ENCODE measurements around the gene HOXD3.

The HOXD3 gene

DNA sequence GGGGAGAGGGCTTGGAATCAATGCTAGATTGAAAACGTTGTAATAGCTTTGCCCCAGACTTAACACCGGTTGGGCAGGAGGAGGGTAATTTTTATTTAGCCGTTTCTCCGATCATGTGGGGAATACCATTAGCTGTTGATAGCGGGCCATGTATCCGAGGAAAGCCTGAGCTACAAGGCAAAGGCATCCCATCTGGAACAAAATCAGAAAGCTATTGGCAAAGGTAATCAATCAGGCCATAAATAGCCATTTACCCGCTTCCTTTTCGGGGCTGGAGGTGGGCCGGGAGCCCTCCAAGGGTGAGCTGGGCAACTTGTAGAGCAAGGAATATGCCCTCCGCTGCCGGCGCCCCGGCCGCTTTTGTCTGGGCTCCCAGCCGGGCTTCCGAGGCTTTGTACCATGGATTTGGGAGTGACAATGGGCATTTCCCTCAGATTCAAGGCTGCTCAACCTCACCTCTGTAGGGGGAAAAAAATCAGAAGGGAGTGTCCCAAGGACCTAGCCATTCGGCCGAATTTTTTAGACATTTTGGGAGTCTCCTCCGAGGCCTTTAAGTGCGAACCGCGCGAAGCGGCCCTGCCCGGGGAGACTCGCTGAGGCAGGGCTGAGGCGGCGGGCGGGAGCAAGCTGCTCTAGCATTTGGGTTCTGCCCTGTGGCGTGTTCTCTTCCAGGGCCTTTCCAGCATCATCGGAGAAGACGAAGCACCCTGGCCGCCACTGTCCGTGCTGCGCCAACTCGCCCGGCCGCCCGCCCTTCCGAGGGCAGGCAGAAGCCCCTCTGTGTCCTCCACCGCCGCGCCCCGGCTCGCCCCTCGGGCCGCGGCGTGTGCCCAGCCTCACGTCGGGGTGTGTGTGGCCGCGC, 35.7 kb upstream of the HOXD3 start:
- DNase-seq (ENCODE audit: low spot score), result no peak

DNA sequence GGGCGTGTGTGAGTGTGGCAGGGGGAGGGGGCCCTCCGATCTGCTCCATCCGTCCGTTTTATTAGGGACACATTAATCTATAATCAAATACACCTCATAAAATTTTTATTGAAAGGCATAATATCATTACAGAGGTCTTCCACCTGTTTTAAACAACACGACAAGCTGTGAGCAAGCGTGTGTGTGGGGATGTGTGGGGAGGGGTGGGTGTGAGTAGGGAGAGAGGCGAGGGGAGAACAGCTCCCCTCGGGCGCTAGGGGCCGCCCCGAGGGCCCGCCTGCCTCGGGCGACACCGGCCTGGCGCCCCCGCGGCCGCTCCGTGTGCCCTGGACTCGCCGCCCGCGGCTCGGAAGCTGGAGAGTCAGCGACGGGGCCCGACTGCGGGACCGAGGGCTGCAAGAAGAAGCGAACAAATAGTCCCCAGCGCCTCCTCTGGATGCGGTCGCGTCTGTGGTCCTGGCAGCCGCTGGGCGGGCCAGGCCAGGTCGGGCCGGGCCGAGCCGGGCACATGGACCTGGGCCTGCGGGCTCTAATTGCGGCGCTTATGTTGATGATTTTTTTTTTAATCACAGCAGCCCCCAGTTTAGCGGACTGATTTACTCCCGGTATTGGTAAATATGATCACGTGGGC, 34.9 kb upstream of the HOXD3 start:
- DNase-seq (ENCODE audit: low spot score), result no peak

GRCh38 chr2:176122683-176123410, 34.3 kb upstream of the HOXD3 start, which contains the start of gene HOXD9:
Gene HOXD9 (plus strand): TSS chr2:176122719. CDS start chr2:176122769, 50 bp downstream.
- no peak for DNase-seq (ENCODE audit: low spot score)

GRCh38 chr2:176123411-176124109, 33.5 kb upstream of the HOXD3 start:
- DNase-seq (ENCODE audit: low spot score), result no peak

DNA sequence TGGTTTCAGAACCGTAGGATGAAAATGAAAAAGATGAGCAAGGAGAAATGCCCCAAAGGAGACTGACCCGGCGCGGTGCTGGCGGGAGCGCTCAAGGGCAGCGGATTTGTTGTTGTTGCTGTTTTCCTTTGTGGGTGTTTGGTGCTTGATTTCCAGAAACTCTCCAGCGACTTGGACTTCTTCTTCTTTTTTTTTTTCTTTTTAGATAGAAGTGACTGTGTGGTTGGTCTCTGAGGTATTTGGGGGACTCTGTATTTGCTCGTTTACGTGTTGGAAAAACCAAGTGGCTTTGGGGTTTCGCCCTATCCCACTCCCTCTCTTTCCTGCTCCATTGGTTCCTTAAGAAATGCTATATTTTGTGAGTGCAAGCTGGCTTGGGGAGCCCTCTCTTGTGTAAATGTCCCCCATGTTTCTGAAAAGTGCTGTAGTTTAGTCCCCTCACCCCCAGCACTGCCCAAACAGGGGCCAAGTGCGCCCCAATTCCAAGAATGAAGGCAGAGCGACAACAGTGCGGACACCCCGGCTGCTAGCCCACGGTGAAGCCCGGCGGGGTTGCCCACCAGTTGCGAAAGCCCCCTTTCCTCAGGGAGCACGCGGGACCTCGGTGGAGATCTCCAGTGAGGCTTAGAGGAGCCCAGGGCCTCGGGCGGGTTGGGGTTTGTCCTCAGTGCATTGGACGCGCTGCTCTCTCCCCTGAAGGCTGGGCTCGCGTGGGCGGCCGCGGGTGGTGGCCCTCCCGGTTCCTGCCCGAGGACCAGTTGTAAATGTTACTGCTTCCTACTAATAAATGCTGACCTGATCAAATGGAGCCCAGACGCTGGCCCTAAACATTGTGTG, 32.8 kb upstream of the HOXD3 start:
- DNase-seq (ENCODE audit: low spot score), result no peak

DNA sequence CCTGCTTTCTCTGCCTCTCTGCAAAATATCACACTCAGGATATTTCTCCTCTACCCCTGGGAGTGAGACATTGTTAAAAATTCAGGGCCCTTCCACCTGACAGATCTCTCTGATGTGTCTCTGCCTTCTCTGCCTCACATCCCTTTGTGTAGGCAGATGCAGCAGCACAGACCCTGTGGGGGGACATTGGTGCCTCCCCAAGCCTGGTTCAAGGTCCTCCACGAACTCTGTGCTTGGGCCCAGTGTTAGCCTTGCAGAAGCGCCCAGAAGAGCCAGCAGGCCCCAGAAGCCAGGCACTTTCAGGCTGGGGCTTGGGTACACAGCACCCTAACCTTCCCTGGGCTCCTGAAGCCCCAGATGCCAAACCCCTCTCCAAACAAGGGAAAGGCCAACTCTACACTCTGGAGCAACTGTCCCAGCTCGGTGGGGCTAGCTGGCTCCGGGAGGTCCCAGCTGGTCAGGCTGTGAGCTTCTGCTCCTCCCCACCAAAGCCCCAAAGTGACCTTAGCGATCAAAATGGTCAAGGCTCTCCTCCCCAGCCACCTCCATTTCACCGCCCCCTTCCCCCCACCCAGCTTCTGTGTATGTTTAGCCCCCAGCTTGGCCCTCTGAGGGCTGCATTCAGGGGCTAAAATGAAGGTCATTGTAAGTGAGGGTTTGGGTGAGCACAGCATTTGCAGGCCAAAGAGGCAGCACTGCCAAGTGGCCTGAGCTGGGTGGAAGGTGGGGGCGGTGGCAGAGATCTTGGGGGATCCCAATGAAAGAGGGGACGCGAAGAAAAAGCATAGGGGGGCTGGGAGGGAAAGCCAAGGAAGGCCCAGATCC, 31.9 kb upstream of the HOXD3 start:
- no peak for DNase-seq (ENCODE audit: low spot score)

GRCh38 chr2:176125772-176126054, 31.4 kb upstream of the HOXD3 start:
- DNase-seq (ENCODE audit: low spot score), result no peak

- peak; percentile 42 for DNase-seq (ENCODE audit: low spot score)
Observed at GRCh38 chr2:176126929-176127773, 30.0 kb upstream of the HOXD3 start.

DNA sequence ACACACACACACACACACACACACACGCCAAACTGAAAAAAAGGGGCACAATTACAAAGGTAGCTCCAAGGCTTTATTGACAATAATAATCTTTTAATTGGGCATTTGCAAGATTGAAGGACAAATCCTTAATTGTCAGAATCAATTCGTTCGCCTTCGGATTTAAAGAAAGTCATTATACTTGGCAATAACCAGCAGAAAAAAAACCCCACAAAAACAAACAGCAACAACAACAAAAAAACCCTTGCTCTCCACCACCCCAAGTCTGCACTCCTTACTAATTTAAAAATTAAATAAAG, 29.4 kb upstream of the HOXD3 start:
- no peak for DNase-seq (ENCODE audit: low spot score)

DNA sequence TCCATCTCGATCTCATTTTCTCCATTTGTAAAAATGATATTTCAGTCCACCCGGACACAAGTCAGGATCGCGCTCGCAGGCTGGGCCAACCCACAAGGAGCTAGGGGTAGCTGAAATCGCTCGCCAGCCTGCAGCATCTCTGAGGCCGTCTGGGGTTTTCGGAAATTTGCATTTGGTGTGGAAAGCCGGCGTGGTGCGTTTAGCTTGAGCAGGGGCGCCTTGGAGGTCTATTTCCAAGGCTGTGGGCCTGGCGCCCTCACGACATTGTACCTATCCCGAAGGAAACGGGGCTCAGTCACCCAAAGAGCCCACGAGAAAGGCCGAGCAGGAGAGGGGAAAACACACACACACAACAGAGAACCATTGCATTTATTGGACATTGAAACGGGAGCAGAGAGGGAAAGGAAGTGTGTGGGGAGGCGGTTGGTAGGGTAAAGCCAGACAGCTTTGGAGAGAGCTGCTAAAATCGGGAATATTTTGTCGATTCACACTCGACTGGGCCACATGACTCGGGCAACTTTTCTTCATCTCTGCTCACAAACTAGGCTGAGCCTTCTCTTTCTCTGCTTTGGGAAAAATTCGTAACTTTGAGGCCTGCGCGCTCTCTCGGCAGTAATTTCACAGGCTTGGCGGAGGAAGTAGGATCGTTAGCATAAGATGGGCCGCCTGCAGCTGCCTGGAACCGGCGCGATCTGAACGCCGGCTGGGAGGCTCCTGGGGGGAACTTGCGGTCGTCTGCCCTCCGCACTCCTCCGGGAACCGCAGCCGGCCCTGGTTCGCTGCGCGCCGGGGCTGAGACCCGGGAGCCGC, 28.7 kb upstream of the HOXD3 start:
- DNase-seq (ENCODE audit: low spot score), result no peak

DNA sequence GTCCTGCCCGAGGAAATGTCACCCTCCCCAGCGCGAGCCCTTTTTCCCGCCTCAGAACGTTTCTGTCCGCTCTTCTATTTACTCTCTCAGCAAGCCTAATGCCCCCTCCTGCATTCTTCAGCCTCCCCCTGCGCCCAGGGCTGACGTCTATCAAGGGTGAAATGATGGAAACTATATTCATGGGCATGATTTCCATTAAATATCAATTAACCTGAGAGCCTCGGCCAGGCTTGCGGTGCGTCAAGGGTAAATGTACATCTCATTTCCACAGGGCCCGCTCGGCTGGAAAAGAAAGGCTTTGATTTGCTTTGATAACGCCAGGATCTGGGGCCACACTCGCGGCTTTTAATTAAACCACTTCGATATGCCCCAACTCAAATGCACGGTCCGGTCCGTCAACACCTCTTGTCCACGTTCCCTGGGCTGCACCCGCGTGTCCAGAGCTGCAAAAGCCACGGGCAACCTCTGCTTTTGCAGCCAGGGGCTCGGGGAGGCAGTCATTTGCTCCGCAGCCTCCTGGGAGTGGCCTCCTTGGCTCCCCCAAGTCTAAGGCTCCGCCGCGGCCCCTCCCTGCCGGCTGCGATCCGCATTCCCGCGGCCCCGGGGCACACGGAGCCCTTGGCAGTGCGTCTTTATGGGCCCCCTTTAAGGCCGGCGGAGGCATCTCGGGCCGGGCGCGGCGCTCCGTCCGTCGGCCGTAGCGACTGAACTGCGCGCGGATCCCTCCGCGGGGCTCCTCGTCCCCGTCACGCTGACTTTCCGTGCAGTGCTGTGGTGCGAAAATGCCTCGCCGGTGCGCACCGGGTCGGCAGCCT, 27.9 kb upstream of the HOXD3 start, which contains the start of gene HOXD8:
Gene HOXD8 (plus strand): TSS at position 724 of the 815 bp plus-strand sequence. CDS start 662 bp downstream, outside the sequence.
- DNase-seq (ENCODE audit: low spot score), result no peak

DNA sequence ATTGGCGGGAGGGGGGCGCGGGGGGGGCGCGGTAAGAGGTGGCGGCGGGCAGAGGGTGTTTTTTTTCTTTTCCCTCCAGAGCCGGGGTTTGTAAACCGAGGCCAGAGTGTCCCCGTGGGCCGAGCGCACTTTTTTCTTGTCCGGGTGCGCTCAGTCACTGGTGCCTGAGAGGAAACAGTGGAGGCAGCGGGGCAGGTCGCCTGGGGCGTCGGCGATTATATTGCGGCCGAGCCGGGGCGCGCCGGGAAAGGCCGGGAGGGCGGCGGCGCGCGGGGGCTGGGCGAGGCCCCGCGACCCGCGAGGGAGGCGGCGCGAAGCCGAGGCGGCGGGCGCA, 27.3 kb upstream of the HOXD3 start:
- DNase-seq (ENCODE audit: low spot score), result no peak

DNA sequence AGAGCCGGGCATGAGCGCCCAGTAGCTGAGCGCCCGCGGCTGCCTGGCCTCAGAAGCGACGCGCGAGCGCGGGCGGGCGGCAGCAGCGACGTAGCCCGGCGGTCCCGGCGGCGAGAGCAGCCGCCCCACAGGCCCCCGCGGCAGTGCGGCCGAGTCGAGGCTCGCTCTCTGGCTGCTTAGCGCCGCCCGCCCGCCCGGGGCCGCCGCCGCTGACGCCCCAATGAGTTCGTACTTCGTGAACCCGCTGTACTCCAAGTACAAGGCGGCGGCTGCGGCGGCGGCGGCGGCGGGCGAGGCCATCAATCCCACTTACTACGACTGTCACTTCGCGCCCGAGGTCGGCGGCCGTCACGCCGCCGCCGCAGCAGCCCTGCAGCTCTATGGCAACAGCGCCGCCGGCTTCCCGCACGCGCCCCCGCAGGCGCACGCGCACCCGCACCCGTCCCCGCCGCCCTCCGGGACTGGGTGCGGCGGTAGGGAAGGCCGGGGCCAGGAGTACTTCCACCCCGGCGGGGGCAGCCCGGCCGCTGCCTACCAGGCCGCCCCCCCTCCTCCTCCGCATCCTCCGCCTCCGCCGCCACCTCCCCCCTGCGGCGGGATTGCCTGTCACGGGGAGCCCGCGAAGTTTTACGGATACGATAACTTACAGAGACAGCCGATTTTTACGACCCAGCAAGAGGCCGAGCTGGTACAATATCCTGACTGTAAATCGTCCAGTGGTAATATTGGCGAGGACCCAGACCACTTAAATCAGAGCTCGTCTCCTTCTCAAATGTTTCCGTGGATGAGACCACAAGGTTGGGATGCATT, 26.8 kb upstream of the HOXD3 start:
- DNase-seq (ENCODE audit: low spot score), result no peak

DNA sequence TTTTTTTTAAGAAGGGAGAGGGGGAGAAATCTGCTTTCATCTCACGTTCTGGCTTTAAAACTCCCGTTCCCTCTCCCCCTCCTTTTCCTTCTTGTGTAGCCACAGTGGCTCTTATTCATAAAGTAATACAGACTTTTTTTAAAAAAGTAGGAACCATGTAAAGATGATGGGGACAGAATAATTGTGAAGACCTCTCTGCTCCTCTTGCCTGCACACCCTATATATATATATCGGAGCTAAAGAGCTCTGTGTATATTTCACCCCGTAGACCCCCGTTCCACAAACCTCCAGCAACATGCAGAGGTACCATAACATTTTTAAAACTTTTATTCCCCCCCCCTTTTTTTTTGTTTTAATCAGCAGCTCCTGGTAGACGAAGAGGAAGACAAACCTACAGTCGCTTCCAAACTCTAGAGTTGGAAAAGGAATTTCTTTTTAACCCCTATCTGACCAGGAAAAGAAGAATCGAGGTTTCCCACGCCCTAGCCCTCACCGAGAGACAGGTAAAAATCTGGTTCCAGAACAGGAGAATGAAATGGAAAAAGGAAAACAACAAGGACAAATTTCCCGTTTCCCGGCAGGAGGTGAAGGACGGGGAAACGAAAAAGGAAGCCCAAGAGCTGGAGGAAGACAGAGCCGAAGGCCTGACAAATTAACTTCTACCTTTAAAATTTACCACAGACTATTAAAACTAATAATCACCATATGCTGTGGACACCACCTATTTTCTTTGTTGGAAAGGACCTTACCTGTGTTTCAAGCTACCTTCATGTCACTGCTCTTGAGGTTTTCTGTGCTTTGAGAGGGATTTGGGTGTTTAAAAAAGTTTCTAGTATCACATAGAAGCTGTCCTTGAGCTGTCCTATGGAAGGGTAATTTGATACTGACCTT, 25.9 kb upstream of the HOXD3 start:
- DNase-seq (ENCODE audit: low spot score), result no peak

DNA sequence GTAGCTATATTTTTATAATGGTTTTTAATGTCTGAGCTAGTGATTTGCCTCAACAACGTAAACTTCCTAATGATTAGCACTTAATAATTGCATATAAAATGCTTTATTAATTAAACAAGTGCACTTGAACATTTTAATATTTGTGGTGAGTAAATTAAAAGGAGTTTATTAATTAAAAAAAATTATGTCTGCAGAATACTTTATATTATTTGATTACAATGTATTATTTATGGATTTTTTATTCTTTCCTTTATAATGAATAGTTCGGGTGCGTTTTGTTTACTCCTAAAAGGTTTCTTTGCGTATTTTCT, 25.3 kb upstream of the HOXD3 start:
- no peak for DNase-seq (ENCODE audit: low spot score)
